B cell (primary cell): Measurements from ENCODE around the gene DNAI2. TPM values are rescaled to one million over a fixed set of nuclear protein-coding genes. Genes with fewer than 3 reads are reported as not detected.

Experiments
- ATAC-seq: fragments of 200-7000 bp; cut with Tn5 transposase; one replicate; pipeline ENCODE4 v1.10.0; 2021; ENCODE audit warnings: low read depth, mild to moderate bottlenecking, moderate number of reproducible peaks, moderate library complexity
- CTCF ChIA-PET: fragments of 350-600 bp; sonication (Branson Sonifier 250); formaldehyde crosslinking; loops from one replicate; lab custom pipeline; 2021; ENCODE audit warnings: antibody characterized with exemption, inconsistent platforms; lab: Charles Lee
- POLR2A ChIA-PET: fragments of 350-600 bp; sonication (Branson Sonifier 250); formaldehyde crosslinking; loops from one replicate; lab custom pipeline; 2021; ENCODE audit warnings: antibody characterized with exemption; lab: Charles Lee
- DNase-seq: peaks from one replicate; pipeline ENCODE4 v3.0.0; 2013
- H2AFZ ChIP-seq: 2 replicates; pipeline ENCODE4 v1.6.1; 2012; ENCODE audit warnings: mild to moderate bottlenecking, low read depth, low read length; ENCODE audit not compliant: insufficient read depth, poor library complexity, severe bottlenecking
- H3K27ac ChIP-seq, 2 donors: 1 replicate in 1 of 2; 2 replicates in 1 of 2; pipeline ENCODE4 v1.5.1; 2012 to 2013; ENCODE audit warnings: low read length in 2 of 2, mild to moderate bottlenecking in 2 of 2, moderate library complexity in 1 of 2
- H3K27me3 ChIP-seq, 4 experiments: fragments of 200-600 bp in 1 of 4; sonication (generic) in 1 of 4; replicated peaks in 1 of 4; 1 replicate in 2 of 4; 2 replicates in 2 of 4; pipeline versions ENCODE4 v1.6.1 to v1.7.0; 2013 to 2016; ENCODE audit warnings: low read length in 3 of 4, mild to moderate bottlenecking in 2 of 4, mixed read lengths in 1 of 4, moderate library complexity in 1 of 4; ENCODE audit not compliant: insufficient read depth in 4 of 4, control insufficient read depth in 3 of 4; ENCODE audit errors: control extremely low read depth in 1 of 4
- H3K36me3 ChIP-seq, 2 experiments: replicated peaks in 1 of 2; 1 replicate in 1 of 2; 2 replicates in 1 of 2; pipeline versions ENCODE4 v1.6.1 to v1.7.1; 2013; ENCODE audit warnings: low read length in 1 of 2; ENCODE audit not compliant: insufficient read depth in 2 of 2, control insufficient read depth in 1 of 2; ENCODE audit errors: control extremely low read depth in 1 of 2, extremely low read depth in 1 of 2
- H3K4me1 ChIP-seq, 2 donors: fragments of 200-600 bp in 1 of 2; sonication (generic) in 1 of 2; 1 replicate in 1 of 2; 2 replicates in 1 of 2; pipeline versions ENCODE4 v1.5.1 to v1.6.1; 2013 to 2017; ENCODE audit warnings: low read length in 2 of 2; ENCODE audit not compliant: control insufficient read depth in 2 of 2, insufficient read depth in 2 of 2
- H3K4me2 ChIP-seq: replicated peaks from 2 replicates; pipeline ENCODE3; 2012; ENCODE audit warnings: mild to moderate bottlenecking, low read depth, low read length; ENCODE audit not compliant: poor library complexity, severe bottlenecking
- H3K4me3 ChIP-seq, 5 experiments: fragments of 200-600 bp in 1 of 5; sonication (generic) in 1 of 5; 1 replicate in 3 of 5; 2 replicates in 2 of 5; pipeline versions ENCODE4 v1.5.1 to v1.7.0; 2011 to 2016; ENCODE audit warnings: low read length in 4 of 5, mild to moderate bottlenecking in 4 of 5, low read depth in 2 of 5, control low read depth in 1 of 5, moderate library complexity in 1 of 5; ENCODE audit not compliant: insufficient read depth in 1 of 5; ENCODE audit errors: control extremely low read depth in 1 of 5, extremely low read depth in 1 of 5
- H3K79me2 ChIP-seq: fragments of 200-600 bp; sonication (generic); one replicate; pipeline ENCODE4 v1.6.0; 2016; ENCODE audit warnings: low read length; ENCODE audit not compliant: control insufficient read depth, insufficient read depth
- H3K9ac ChIP-seq: fragments of 200-600 bp; sonication (generic); 2 replicates; pipeline ENCODE4 v1.6.1; 2017; ENCODE audit warnings: mild to moderate bottlenecking, low read length, moderate library complexity
- H3K9me3 ChIP-seq, 3 donors: one replicate each; pipeline versions ENCODE4 v1.6.1 to v1.7.1; 2013; ENCODE audit warnings: low read length in 2 of 3; ENCODE audit not compliant: control insufficient read depth in 2 of 3, insufficient read depth in 1 of 3; ENCODE audit errors: control extremely low read depth in 1 of 3
- H4K20me1 ChIP-seq: 2 replicates; pipeline ENCODE4 v1.6.0; 2012; ENCODE audit warnings: mild to moderate bottlenecking, low read length; ENCODE audit not compliant: insufficient read depth, control insufficient read depth, poor library complexity, severe bottlenecking
- H3K27ac Mint-ChIP-seq: one replicate; pipeline ENCODE4 v1.8.0; 2021; ENCODE audit warnings: mixed read lengths
- H3K27me3 Mint-ChIP-seq: one replicate; pipeline ENCODE4 v1.8.0; 2021; ENCODE audit warnings: mixed read lengths
- H3K4me1 Mint-ChIP-seq: one replicate; pipeline ENCODE4 v1.8.0; 2021; ENCODE audit warnings: mixed read lengths
- H3K4me3 Mint-ChIP-seq: one replicate; pipeline ENCODE4 v1.8.0; 2021; ENCODE audit warnings: mixed read lengths
- H3K9me3 Mint-ChIP-seq: one replicate; pipeline ENCODE4 v1.8.0; 2022; ENCODE audit warnings: mixed read lengths; ENCODE audit not compliant: insufficient read depth
- CTCF ChIP-seq: fragments of 200-600 bp; IDR thresholded peaks from one replicate; pipeline ENCODE4 v1.8.0; 2022; ENCODE audit warnings: antibody characterized with exemption, mild to moderate bottlenecking
- EZH2 ChIP-seq: IDR thresholded peaks from 2 replicates; pipeline ENCODE4 v1.6.1; 2012; ENCODE audit warnings: borderline replicate concordance, low read depth, mild to moderate bottlenecking, moderate library complexity, low read length; ENCODE audit not compliant: insufficient read depth, poor library complexity, severe bottlenecking
- WGBS: methylation state at CpG from one replicate; pipeline ENCODE4 v1.1.5; 2013; ENCODE audit warnings: missing lambda C conversion rate; ENCODE audit not compliant: insufficient coverage; 5-methylcytosine and 5-hydroxymethylcytosine counted together
- intact Hi-C: fragments of 100-400 bp; cut with micrococcal nuclease; formaldehyde crosslinking; loops from one replicate; pipeline ENCODE4 v1.10.0; 2022
- polyA plus RNA-seq: library from polyadenylated mRNA; depleted of rRNA; stranded (reverse); fragments of >200 nt; gene quantifications from 2 replicates; pipeline ENCODE4 v1.2.3, GENCODE V29; 2012
- total RNA-seq, 2 donors: library from RNA; stranded (reverse); fragments of 120-200 nt in 1 of 2; gene quantifications; 1 replicate in 1 of 2; 2 replicates in 1 of 2; pipeline versions ENCODE4 v1.2.3 to v1.2.4, GENCODE V29; 2013 to 2022

The DNAI2 gene
- total and polyA plus RNA-seq, 2 donors (not counting 1 experiment from before 2014, with no cell fraction given): not detected

- Mint-ChIP-seq H3K27ac (no peak overlapping the region), H3K9me3 (no peaks in the 10 kb centered on the region), H3K27me3 (peaks cover 26% of the 10 kb centered on the region), H3K4me3 (no peak overlapping the region), H3K4me1 (no peaks in the 10 kb centered on the region)
- ChIA-PET POLR2A (no interaction called here), CTCF (no interaction called here)
- H3K9me3 ChIP-seq: peaks cover 0 to 5% (median 5%) of the 10 kb centered on the region in 3 donors
- H2AFZ ChIP-seq: no peak overlapping the region
- H3K4me3 ChIP-seq: no peak overlapping the region
- no peaks in the 10 kb centered on the region for H3K36me3 ChIP-seq
- no peak overlapping the region for H3K4me2 ChIP-seq
- DNase-seq: no peak
- TF ChIP-seq EZH2 (no peak), CTCF (no peak)
- H3K9ac ChIP-seq: no peak overlapping the region
- no peak for ATAC-seq
- H3K4me1 ChIP-seq: no peaks in the 10 kb centered on the region
- peaks cover 0 to 5% (median 1%) of the 10 kb centered on the region in 4 experiments for H3K27me3 ChIP-seq
- H3K27ac ChIP-seq: no peak overlapping the region
- H3K79me2 ChIP-seq: no peaks in the 10 kb centered on the region
- no peaks in the 10 kb centered on the region for H4K20me1 ChIP-seq
- intact Hi-C loops: no loop called here
- WGBS: 80% methylated on average over 16 of the region's 16 CpGs
Measured at GRCh38 chr17:74317071-74317470, 43.0 kb downstream of the DNAI2 start.

- DNase-seq: no peak
- intact Hi-C loops: no loop called here
- CTCF ChIA-PET: interaction anchor here (0.9 kb wide), 1 partner anchor 105 kb away, joined by 3 read pairs; the partner anchor contains the start of gene TTYH2
Measured at GRCh38 chr17:74318391-74318790, 44.4 kb downstream of the DNAI2 start.

More at GRCh38 chr17:74318391-74318790, 44.4 kb downstream of the DNAI2 start:
- Mint-ChIP-seq H3K4me3 (no peak overlapping the region), H3K27ac (no peak overlapping the region), H3K9me3 (no peaks in the 10 kb centered on the region), H3K4me1 (no peaks in the 10 kb centered on the region), H3K27me3 (peaks cover 36% of the 10 kb centered on the region)
- POLR2A ChIA-PET: no interaction called here
- Histone ChIP-seq H3K36me3 (no peaks in the 10 kb centered on the region), H4K20me1 (no peaks in the 10 kb centered on the region), H3K9me3 (peaks cover 0 to under 1% (median 0%) of the 10 kb centered on the region in 3 donors), H3K4me3 (no peak overlapping the region), H3K79me2 (no peaks in the 10 kb centered on the region), H3K9ac (no peak overlapping the region), H3K4me2 (no peak overlapping the region), H3K27ac (no peak overlapping the region), H3K27me3 (peaks cover 0 to 5% (median 1%) of the 10 kb centered on the region in 4 experiments), H2AFZ (no peak overlapping the region), H3K4me1 (no peaks in the 10 kb centered on the region)
- 98% methylated on average over 10 of the region's 10 CpGs for WGBS
- TF ChIP-seq CTCF: no peak
- no peak for TF ChIP-seq EZH2
- ATAC-seq: no peak
